GM23248 (cell line): ENCODE results near the gene SUFU. TPM values are rescaled to one million over a fixed set of nuclear protein-coding genes. Genes with fewer than 3 reads are reported as not detected.

Experiments used
- DNase-seq: peaks from one replicate; pipeline ENCODE4 v3.0.0-alpha.2; 2015
- H2AFZ ChIP-seq: fragments of 200-600 bp; sonication (generic); 2 replicates; pipeline ENCODE4 v1.6.1; 2016; ENCODE audit warnings: antibody characterized with exemption
- H3F3A ChIP-seq: fragments of 200-600 bp; sonication (generic); 2 replicates; pipeline ENCODE4 v1.6.1; 2016; ENCODE audit warnings: mild to moderate bottlenecking, antibody characterized with exemption, mixed run types; ENCODE audit not compliant: insufficient read depth
- H3K27ac ChIP-seq: fragments of 200-600 bp; sonication (generic); 2 replicates; pipeline ENCODE4 v1.5.1; 2016; ENCODE audit warnings: mild to moderate bottlenecking
- H3K27me3 ChIP-seq: fragments of 200-600 bp; sonication (generic); replicated peaks from 2 replicates; pipeline ENCODE4 v1.6.1; 2016; ENCODE audit warnings: mild to moderate bottlenecking; ENCODE audit not compliant: insufficient read depth
- H3K36me3 ChIP-seq: fragments of 200-600 bp; sonication (generic); 2 replicates; pipeline ENCODE4 v1.6.1; 2016; ENCODE audit warnings: low read depth, mild to moderate bottlenecking
- H3K4me1 ChIP-seq: fragments of 200-600 bp; sonication (generic); 2 replicates; pipeline ENCODE4 v1.6.1; 2016; ENCODE audit warnings: mild to moderate bottlenecking; ENCODE audit not compliant: insufficient read depth
- H3K4me2 ChIP-seq: fragments of 200-600 bp; sonication (generic); one replicate; pipeline ENCODE4 v1.6.1; 2016; ENCODE audit warnings: mild to moderate bottlenecking; ENCODE audit not compliant: unreplicated experiment
- H3K4me3 ChIP-seq: fragments of 200-600 bp; sonication (generic); 2 replicates; pipeline ENCODE4 v1.5.1; 2016; ENCODE audit warnings: mild to moderate bottlenecking
- H3K79me2 ChIP-seq: fragments of 200-600 bp; sonication (generic); 2 replicates; pipeline ENCODE4 v1.6.1; 2016; ENCODE audit warnings: mild to moderate bottlenecking; ENCODE audit not compliant: insufficient read depth
- H3K9ac ChIP-seq: fragments of 200-600 bp; sonication (generic); 2 replicates; pipeline ENCODE4 v1.6.1; 2016; ENCODE audit warnings: mild to moderate bottlenecking
- H3K9me2 ChIP-seq: fragments of 200-600 bp; sonication (generic); 2 replicates; pipeline ENCODE4 v1.6.1; 2016; ENCODE audit warnings: mixed run types, mild to moderate bottlenecking, moderate library complexity; ENCODE audit not compliant: insufficient read depth
- H3K9me3 ChIP-seq: fragments of 200-600 bp; sonication (generic); one replicate; pipeline ENCODE4 v1.6.1; 2017; ENCODE audit warnings: low read depth
- H4K20me1 ChIP-seq: fragments of 200-600 bp; sonication (generic); 2 replicates; pipeline ENCODE4 v1.6.0; 2016; ENCODE audit not compliant: insufficient read depth
- EZH2 ChIP-seq: fragments of 200-600 bp; sonication (generic); IDR thresholded peaks from 2 replicates; pipeline ENCODE4 v1.6.1; 2018; ENCODE audit warnings: antibody characterized with exemption, mild to moderate bottlenecking; ENCODE audit not compliant: insufficient read depth, poor library complexity, severe bottlenecking
- EZH2phosphoT487 ChIP-seq: fragments of 200-600 bp; sonication (generic); IDR thresholded peaks from 2 replicates; pipeline ENCODE4 v1.6.1; 2018; ENCODE audit warnings: antibody characterized with exemption, moderate library complexity, mild to moderate bottlenecking, low read depth; ENCODE audit not compliant: insufficient read depth
- WGBS, 2 experiments: methylation state at CpG; one replicate each; pipeline ENCODE4 v1.1.6; 2015 to 2017; ENCODE audit warnings: low lambda C conversion rate in 2 of 2, low coverage in 1 of 2; ENCODE audit errors: missing lambda C conversion rate in 2 of 2; 5-methylcytosine and 5-hydroxymethylcytosine counted together
- in situ Hi-C: fragments of 300-500 bp; cut with MboI; formaldehyde crosslinking; loops from 2 replicates; pipeline ENCODE4 v1.15.0; 2020
- polyA plus RNA-seq: library from polyadenylated mRNA; unstranded; fragments of >200 nt; fragmentation: Nextera tagmentation; extraction: Ambion mirVana; gene quantifications from 2 replicates; pipeline ENCODE4 v1.2.1, GENCODE V29; 2016
- total RNA-seq: library from RNA; depleted of rRNA; stranded (reverse); fragments of >200 nt; shearing (Covaris generic); gene quantifications from 2 replicates; pipeline ENCODE4 v1.2.3, GENCODE V29; 2014

SUFU gene
- total and polyA plus RNA-seq, 2 experiments from 2014 or later = 3.1 to 5.0 TPM

GRCh38 chr10:102542800-102543418, 39.1 kb downstream of the SUFU start:
- H3K79me2 ChIP-seq = peaks cover 57% of the 10 kb centered on the region
- H3K4me3 ChIP-seq = no peak overlapping the region
- WGBS, 2 experiments = 77 to 80% methylated on average over 8 of the region's 8 CpGs
- H3K36me3 ChIP-seq = no peaks in the 10 kb centered on the region
- peaks cover 24% of the 10 kb centered on the region for H3F3A ChIP-seq
- H3K4me2 ChIP-seq = no peak overlapping the region
- H3K27ac ChIP-seq = no peak overlapping the region
- H3K27me3 ChIP-seq = no peaks in the 10 kb centered on the region
- in situ Hi-C loops = no loop called here
- no peak overlapping the region for H3K9ac ChIP-seq
- no peaks in the 10 kb centered on the region for H3K9me3 ChIP-seq
- peaks cover 26% of the 10 kb centered on the region for H3K4me1 ChIP-seq
- peak; percentile 61 for DNase-seq
- no peak for TF ChIP-seq EZH2phosphoT487
- TF ChIP-seq EZH2 = no peak
- no peaks in the 10 kb centered on the region for H3K9me2 ChIP-seq
- no peaks in the 10 kb centered on the region for H4K20me1 ChIP-seq
- H2AFZ ChIP-seq = no peak overlapping the region

GRCh38 chr10:102545265-102545871, 41.6 kb downstream of the SUFU start:
- Histone ChIP-seq H3K27me3 (no peaks in the 10 kb centered on the region), H3K79me2 (peaks cover 49% of the 10 kb centered on the region), H3K4me2 (no peak overlapping the region), H3K9ac (no peak overlapping the region), H3F3A (peaks cover 24% of the 10 kb centered on the region), H3K4me1 (peaks cover 26% of the 10 kb centered on the region), H3K9me2 (no peaks in the 10 kb centered on the region), H3K27ac (no peak overlapping the region), H3K9me3 (no peaks in the 10 kb centered on the region), H3K4me3 (no peak overlapping the region), H3K36me3 (no peaks in the 10 kb centered on the region), H4K20me1 (no peaks in the 10 kb centered on the region), H2AFZ (no peak overlapping the region)
- 89 to 91% methylated on average over 7 of the region's 7 CpGs for WGBS, 2 experiments
- DNase-seq = no peak
- no peak for TF ChIP-seq EZH2phosphoT487
- TF ChIP-seq EZH2 = no peak
- in situ Hi-C loops = no loop called here

- TF ChIP-seq EZH2 (no peak), EZH2phosphoT487 (no peak)
- Histone ChIP-seq H3K9me3 (no peaks in the 10 kb centered on the region), H3K79me2 (peaks cover 42% of the 10 kb centered on the region), H2AFZ (no peak overlapping the region), H3K36me3 (peaks cover under 1% of the 10 kb centered on the region; the same call in 1 of the 2 replicates), H3K9me2 (no peaks in the 10 kb centered on the region), H4K20me1 (no peaks in the 10 kb centered on the region), H3K27me3 (no peaks in the 10 kb centered on the region), H3K4me3 (0 out of 2 replicates have a peak overlapping the region, but pooled peaks have one; percentile 27), H3K9ac (no peak overlapping the region), H3K4me2 (peak overlapping the region; percentile 60), H3K27ac (0 out of 2 replicates have a peak overlapping the region, but pooled peaks have one; percentile 34), H3F3A (peaks cover 24% of the 10 kb centered on the region), H3K4me1 (peaks cover 26% of the 10 kb centered on the region)
- in situ Hi-C loops = no loop called here
- DNase-seq = peak; percentile 12
- WGBS, 2 experiments = 0 to 15% methylated on average over 2 of the region's 2 CpGs
Measured at GRCh38 chr10:102545997-102546396, 42.2 kb downstream of the SUFU start.

GRCh38 chr10:102546606-102547320, 43.0 kb downstream of the SUFU start:
- Histone ChIP-seq H3F3A (peaks cover 24% of the 10 kb centered on the region), H3K9me3 (no peaks in the 10 kb centered on the region), H3K79me2 (peaks cover 39% of the 10 kb centered on the region), H3K4me2 (peak overlapping the region; percentile 60), H3K36me3 (peaks cover 4% of the 10 kb centered on the region; the same call in 1 of the 2 replicates), H3K27ac (0 out of 2 replicates have a peak overlapping the region, but pooled peaks have one; percentile 34), H3K27me3 (no peaks in the 10 kb centered on the region), H3K4me3 (0 out of 2 replicates have a peak overlapping the region, but pooled peaks have one; percentile 27), H3K9ac (no peak overlapping the region), H2AFZ (no peak overlapping the region), H4K20me1 (no peaks in the 10 kb centered on the region), H3K4me1 (peaks cover 26% of the 10 kb centered on the region), H3K9me2 (no peaks in the 10 kb centered on the region)
- in situ Hi-C loops = no loop called here
- WGBS, 2 experiments = 5 to 7% methylated on average over 11 to 12 of the region's 12 CpGs
- DNase-seq = peak; percentile 87
- TF ChIP-seq EZH2phosphoT487 (no peak), EZH2 (no peak)
